ENCODE data around the gene TYK2. TPM values are rescaled to one million over a fixed set of nuclear protein-coding genes. Genes with fewer than 3 reads are reported as not detected.

TYK2 gene
- total and polyA plus RNA-seq, 8 donors: 120 to 185 (median 151) TPM

GRCh38 chr19:10364644-10365043, 15.7 kb downstream of the TYK2 start:
- no peak for DNase-seq
- no peaks in the 10 kb centered on the region for H3K4me1 ChIP-seq
- intact Hi-C loops (cut with DNase I): no loop called here
- no peak overlapping the region for H3K27ac ChIP-seq
- no peak for TF ChIP-seq CTCF (IDR thresholded peaks at IDR 0.05)
- peaks cover 0 to 100% of the 10 kb centered on the region in 2 donors for H3K36me3 ChIP-seq
- H3K4me3 ChIP-seq: no peak overlapping the region
- H3K9me3 ChIP-seq: no peaks in the 10 kb centered on the region
- H3K27me3 ChIP-seq: no peaks in the 10 kb centered on the region
- ATAC-seq: no peak

- no peaks in the 10 kb centered on the region for H3K4me1 ChIP-seq
These were observed 16.5 kb downstream of the TYK2 start for GRCh38 chr19:10363789-10364281.

GRCh38 chr19:10362259-10362658, 18.1 kb downstream of the TYK2 start:
- H3K9me3 ChIP-seq: no peaks in the 10 kb centered on the region
- H3K4me1 ChIP-seq: no peaks in the 10 kb centered on the region
- no peak for TF ChIP-seq CTCF (IDR thresholded peaks at IDR 0.05)
- ATAC-seq (no peak), DNase-seq (no peak)
- no peak overlapping the region for H3K4me3 ChIP-seq
- H3K36me3 ChIP-seq: peaks cover 0 to 100% of the 10 kb centered on the region in 2 donors
- no peak overlapping the region for H3K27ac ChIP-seq
- no peaks in the 10 kb centered on the region for H3K27me3 ChIP-seq
- intact Hi-C loops (cut with DNase I): no loop called here

More at GRCh38 chr19:10363789-10364281, 16.5 kb downstream of the TYK2 start:
- H3K4me3 ChIP-seq: no peak overlapping the region
- H3K27me3 ChIP-seq: no peaks in the 10 kb centered on the region
- no peak for DNase-seq
- H3K27ac ChIP-seq: no peak overlapping the region
- H3K36me3 ChIP-seq: peaks cover 0 to 100% of the 10 kb centered on the region in 2 donors
- H3K9me3 ChIP-seq: no peaks in the 10 kb centered on the region
- TF ChIP-seq CTCF (IDR thresholded peaks at IDR 0.05): no peak
- intact Hi-C loops (cut with DNase I): no loop called here
- ATAC-seq: no peak

- Histone ChIP-seq H3K27me3 (no peaks in the 10 kb centered on the region), H3K4me3 (no peak overlapping the region), H3K9me3 (no peaks in the 10 kb centered on the region), H3K36me3 (peaks cover 0 to 100% of the 10 kb centered on the region in 2 donors), H3K4me1 (no peaks in the 10 kb centered on the region), H3K27ac (no peak overlapping the region)
- no peak for TF ChIP-seq CTCF (IDR thresholded peaks at IDR 0.05)
- ATAC-seq (no peak), DNase-seq (no peak)
- intact Hi-C loops (cut with DNase I): no loop called here
These were observed 18.8 kb downstream of the TYK2 start for GRCh38 chr19:10361569-10362011.

GRCh38 chr19:10356431-10356830, 23.9 kb downstream of the TYK2 start:
- no peak for TF ChIP-seq CTCF (IDR thresholded peaks at IDR 0.05)
- Histone ChIP-seq H3K9me3 (no peaks in the 10 kb centered on the region), H3K27me3 (no peaks in the 10 kb centered on the region), H3K4me3 (no peak overlapping the region), H3K4me1 (no peaks in the 10 kb centered on the region), H3K36me3 (peaks cover 0 to 100% of the 10 kb centered on the region in 2 donors), H3K27ac (no peak overlapping the region)
- DNase-seq (no peak), ATAC-seq (no peak)
- intact Hi-C loops (cut with DNase I): no loop called here
